Choroid plexus epithelial cell (primary cell): ENCODE data around the gene IRF2BPL.

Experiments used
- DNase-seq: peaks from one replicate; pipeline ENCODE4 v3.0.0-alpha.2; 2010; ENCODE audit warnings: low read depth
- H3K4me3 ChIP-seq: 2 replicates; pipeline ENCODE4 v1.5.1; 2011; ENCODE audit warnings: low read depth, mild to moderate bottlenecking, control low read depth, low read length, moderate library complexity
- CTCF ChIP-seq: conservative IDR thresholded peaks from 2 replicates; pipeline ENCODE4 v1.5.1; 2011; ENCODE audit warnings: low read depth, mild to moderate bottlenecking, control low read depth, inconsistent platforms, low read length, moderate library complexity

The IRF2BPL gene

DNA sequence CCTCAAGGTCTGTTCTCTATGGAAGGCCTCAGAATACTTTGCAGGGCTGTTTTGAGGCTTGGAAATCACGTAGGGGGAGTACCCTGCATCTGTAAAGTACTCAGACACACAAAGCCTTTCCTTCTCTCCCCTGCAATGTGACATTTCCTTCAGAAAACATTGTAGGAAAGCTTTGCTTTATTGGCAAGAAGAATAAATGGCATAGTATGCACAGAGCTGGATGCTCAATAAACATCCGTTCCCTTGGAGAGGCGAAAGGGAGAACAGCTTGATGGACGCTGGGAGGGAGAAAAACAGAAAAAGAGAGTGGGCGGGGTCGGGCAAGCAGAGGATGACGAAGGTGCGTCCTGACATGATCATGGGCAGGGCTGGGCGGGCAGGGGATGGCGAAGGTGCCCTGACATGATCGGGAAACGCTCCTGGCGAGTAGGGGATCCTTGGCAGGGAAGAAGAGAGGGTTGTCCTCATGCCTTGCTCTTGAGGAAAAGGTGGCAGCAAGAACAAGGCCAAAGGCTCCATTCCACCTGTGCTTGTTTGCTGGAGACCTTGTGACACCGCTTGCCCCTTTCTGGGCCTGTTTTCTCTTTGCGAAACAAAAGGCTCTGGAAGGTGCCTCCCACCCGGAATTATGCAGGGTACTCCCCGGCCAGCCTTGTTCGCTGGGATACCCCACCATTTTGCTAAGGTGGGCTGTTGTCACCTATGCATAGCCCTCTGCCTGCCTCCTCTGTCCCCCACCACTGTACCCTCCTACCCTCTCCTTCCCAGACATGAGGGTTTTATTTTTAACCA, 21.1 kb downstream of the IRF2BPL start:
- TF ChIP-seq CTCF: no peak
- no peak overlapping the region for H3K4me3 ChIP-seq
- DNase-seq: no peak

DNA sequence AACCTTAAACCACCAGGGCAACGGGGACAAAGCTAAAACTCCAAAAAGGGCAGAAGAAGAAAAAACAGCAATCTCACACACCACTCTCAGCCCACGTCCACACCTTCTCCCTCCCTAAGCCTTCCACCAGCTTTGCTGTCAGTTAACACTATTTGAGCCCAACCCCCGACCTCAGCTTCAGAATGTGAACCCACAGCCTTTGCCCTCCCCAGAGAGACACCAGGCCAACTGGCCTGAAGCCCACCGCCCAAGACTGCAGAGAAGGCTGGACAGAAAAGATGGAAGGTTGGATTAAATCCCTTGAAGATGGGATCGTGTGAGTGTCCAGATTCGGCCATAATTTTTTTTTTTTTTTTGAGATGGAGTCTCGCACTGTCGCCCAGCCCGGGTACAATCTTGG, 22.4 kb downstream of the IRF2BPL start:
- no peak for DNase-seq
- no peak for TF ChIP-seq CTCF
- no peak overlapping the region for H3K4me3 ChIP-seq

GRCh38 chr14:77005559-77005958, 22.9 kb downstream of the IRF2BPL start:
- no peak overlapping the region for H3K4me3 ChIP-seq
- no peak for TF ChIP-seq CTCF
- DNase-seq: no peak

GRCh38 chr14:77004711-77005460, 23.6 kb downstream of the IRF2BPL start:
- no peak overlapping the region for H3K4me3 ChIP-seq
- no peak for TF ChIP-seq CTCF
- no peak for DNase-seq

DNA sequence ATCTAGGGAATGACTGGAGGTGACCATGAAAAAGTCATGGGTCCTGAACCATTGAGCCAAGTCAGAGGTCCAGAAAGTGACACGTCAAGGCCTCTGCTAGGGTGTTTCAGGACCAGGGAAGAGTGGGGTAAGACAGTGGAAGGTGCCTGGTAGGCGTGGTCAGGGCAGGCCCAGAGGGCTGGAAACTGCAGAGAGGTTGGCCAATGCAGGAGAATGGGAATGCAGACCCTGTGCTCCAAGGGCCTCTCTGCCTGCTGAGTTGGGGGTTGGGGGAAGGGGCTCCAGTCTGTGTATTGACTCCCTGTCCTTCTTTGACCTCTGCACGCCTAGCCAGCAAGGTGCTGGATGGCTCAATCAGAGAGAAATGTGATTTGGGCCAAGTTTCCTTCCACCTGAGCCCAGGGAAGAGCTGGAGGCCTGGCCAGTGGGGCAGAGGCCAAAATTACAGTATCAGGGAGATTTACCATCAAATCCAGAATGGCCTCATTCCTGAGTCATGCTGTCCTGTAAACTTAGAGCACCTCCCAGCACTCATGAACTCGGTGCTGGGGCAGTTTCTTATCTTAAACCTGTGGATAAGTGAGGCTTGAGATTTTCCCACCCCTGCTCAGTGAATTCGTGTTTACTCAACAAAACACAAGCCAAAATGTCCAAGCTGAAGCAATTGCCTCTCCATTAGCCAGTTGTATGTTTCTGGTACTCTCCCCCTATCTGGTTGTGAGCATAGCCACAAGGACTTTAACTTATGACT, 24.4 kb downstream of the IRF2BPL start:
- TF ChIP-seq CTCF: no peak
- DNase-seq: no peak
- H3K4me3 ChIP-seq: no peak overlapping the region

GRCh38 chr14:77002889-77003288, 25.6 kb downstream of the IRF2BPL start:
- TF ChIP-seq CTCF: no peak
- no peak for DNase-seq
- H3K4me3 ChIP-seq: no peak overlapping the region
